GM23338 (cell line): ENCODE measurements around the gene LRRC63. TPM values are rescaled to one million over a fixed set of nuclear protein-coding genes. Genes with fewer than 3 reads are reported as not detected.

Experiments
- ATAC-seq: fragments of 200-7000 bp; cut with Tn5 transposase; 3 replicates; pipeline ENCODE4 v1.9.1; 2020
- DNase-seq: peaks from one replicate; pipeline ENCODE4 v3.0.0-alpha.2; 2015; ENCODE audit warnings: low spot score
- H2AFZ ChIP-seq: fragments of 200-600 bp; sonication (generic); 2 replicates; pipeline ENCODE4 v1.8.0; 2016; ENCODE audit warnings: antibody characterized with exemption, mild to moderate bottlenecking, moderate library complexity
- H3F3A ChIP-seq: fragments of 200-600 bp; sonication (generic); replicated peaks from 2 replicates; pipeline ENCODE4 v1.8.0; 2017; ENCODE audit warnings: antibody characterized with exemption, mixed run types, low read depth
- H3K27ac ChIP-seq: fragments of 200-600 bp; sonication (generic); 2 replicates; pipeline ENCODE4 v1.6.1; 2016; ENCODE audit warnings: low read depth
- H3K27me3 ChIP-seq: fragments of 200-600 bp; sonication (generic); 2 replicates; pipeline ENCODE4 v1.8.0; 2016; ENCODE audit warnings: mild to moderate bottlenecking, mixed run types, moderate library complexity; ENCODE audit not compliant: insufficient read depth
- H3K36me3 ChIP-seq: fragments of 200-600 bp; sonication (generic); 2 replicates; pipeline ENCODE4 v1.8.0; 2016; ENCODE audit warnings: mild to moderate bottlenecking; ENCODE audit not compliant: insufficient read depth
- H3K4me1 ChIP-seq: fragments of 200-600 bp; sonication (generic); 2 replicates; pipeline ENCODE4 v1.8.0; 2016; ENCODE audit warnings: mild to moderate bottlenecking, moderate library complexity; ENCODE audit not compliant: insufficient read depth
- H3K4me2 ChIP-seq: fragments of 200-600 bp; sonication (generic); 2 replicates; pipeline ENCODE4 v1.7.1; 2017; ENCODE audit warnings: mixed run types
- H3K4me3 ChIP-seq: fragments of 200-600 bp; sonication (generic); 2 replicates; pipeline ENCODE4 v1.6.1; 2016; ENCODE audit warnings: mixed run types
- H3K79me2 ChIP-seq: fragments of 200-600 bp; sonication (generic); replicated peaks from 2 replicates; pipeline ENCODE4 v1.8.0; 2017; ENCODE audit warnings: mild to moderate bottlenecking; ENCODE audit not compliant: insufficient read depth
- H3K9me2 ChIP-seq: fragments of 200-600 bp; sonication (generic); 2 replicates; pipeline ENCODE4 v1.8.0; 2017; ENCODE audit not compliant: insufficient read depth
- H4K20me1 ChIP-seq: fragments of 200-600 bp; sonication (generic); replicated peaks from 2 replicates; pipeline ENCODE4 v1.8.0; 2017; ENCODE audit warnings: mild to moderate bottlenecking; ENCODE audit not compliant: insufficient read depth
- H3K27ac Mint-ChIP-seq: 2 replicates; pipeline ENCODE4 v1.8.0; 2020; ENCODE audit warnings: inconsistent platforms, mild to moderate bottlenecking, moderate library complexity, mixed read lengths
- H3K27me3 Mint-ChIP-seq: 3 replicates; pipeline ENCODE4 v1.8.0; 2022; ENCODE audit warnings: low read depth, mild to moderate bottlenecking, moderate library complexity, mixed read lengths, inconsistent platforms; ENCODE audit not compliant: insufficient read depth, poor library complexity
- H3K36me3 Mint-ChIP-seq: 3 replicates; pipeline ENCODE4 v1.8.0; 2021; ENCODE audit warnings: low read depth, mild to moderate bottlenecking, inconsistent platforms, moderate library complexity, mixed read lengths
- H3K4me1 Mint-ChIP-seq: 3 replicates; pipeline ENCODE4 v1.8.0; 2020; ENCODE audit warnings: mild to moderate bottlenecking, inconsistent platforms, mixed read lengths
- H3K4me3 Mint-ChIP-seq: 3 replicates; pipeline ENCODE4 v1.8.0; 2021; ENCODE audit warnings: moderate library complexity, mild to moderate bottlenecking, inconsistent platforms, mixed read lengths
- H3K9me3 Mint-ChIP-seq: 3 replicates; pipeline ENCODE4 v1.8.0; 2020; ENCODE audit warnings: moderate library complexity, mild to moderate bottlenecking, inconsistent platforms, mixed read lengths
- CREB1 ChIP-seq: fragments of 250-450 bp; sonication (Bioruptor Pico); IDR thresholded peaks from 2 replicates; pipeline ENCODE4 v1.5.0; 2020; ENCODE audit warnings: low read depth, mild to moderate bottlenecking, moderate library complexity
- EZH2 ChIP-seq: fragments of 200-600 bp; sonication (generic); IDR thresholded peaks from one replicate; pipeline ENCODE4 v1.8.0; 2017; ENCODE audit warnings: antibody characterized with exemption, mild to moderate bottlenecking, low read depth; ENCODE audit not compliant: unreplicated experiment
- EZH2phosphoT487 ChIP-seq: fragments of 200-600 bp; sonication (generic); IDR thresholded peaks from one replicate; pipeline ENCODE4 v1.8.1; 2018; ENCODE audit warnings: antibody characterized with exemption; ENCODE audit not compliant: unreplicated experiment
- JUNB ChIP-seq: IDR thresholded peaks from one replicate; pipeline ENCODE4 v1.6.1; 2016; ENCODE audit warnings: antibody characterized with exemption; ENCODE audit not compliant: unreplicated experiment
- NANOG ChIP-seq: IDR thresholded peaks from 2 replicates; pipeline ENCODE4 v1.6.1; 2016; ENCODE audit warnings: antibody characterized with exemption, borderline replicate concordance
- POLR2AphosphoS5 ChIP-seq: IDR thresholded peaks from 2 replicates; pipeline ENCODE4 v1.6.1; 2016; ENCODE audit warnings: antibody characterized with exemption, low read depth
- STAT1 ChIP-seq: IDR thresholded peaks from one replicate; pipeline ENCODE4 v1.6.1; 2016; ENCODE audit warnings: antibody characterized with exemption; ENCODE audit not compliant: unreplicated experiment
- ZNF114 ChIP-seq: fragments of 250-450 bp; sonication (Bioruptor Pico); IDR thresholded peaks from 2 replicates; pipeline ENCODE4 v1.5.0; 2020; ENCODE audit warnings: mild to moderate bottlenecking, moderate library complexity
- ZNF331 ChIP-seq: fragments of 250-450 bp; sonication (Bioruptor Pico); IDR thresholded peaks from 2 replicates; pipeline ENCODE4 v1.5.0; 2020; ENCODE audit warnings: low read depth, mild to moderate bottlenecking, moderate library complexity
- ZNF462 ChIP-seq: fragments of 250-450 bp; sonication (Bioruptor Pico); IDR thresholded peaks from 2 replicates; pipeline ENCODE4 v1.5.0; 2020; ENCODE audit warnings: mild to moderate bottlenecking, moderate library complexity
- polyA plus RNA-seq: library from polyadenylated mRNA; unstranded; fragments of >200 nt; fragmentation: Nextera tagmentation; extraction: Ambion mirVana; gene quantifications from 2 replicates; pipeline ENCODE4 v1.2.1, GENCODE V29; 2016
- total RNA-seq: library from RNA; depleted of rRNA; stranded (reverse); fragments of >200 nt; shearing (Covaris generic); gene quantifications from 2 replicates; pipeline ENCODE4 v1.2.3, GENCODE V29; 2014
- TF ChIP-seq, protein P1 (sequence below): IDR thresholded peaks from 2 replicates; pipeline ENCODE4 v1.6.1; 2016; ENCODE audit warnings: antibody characterized with exemption
- TF ChIP-seq, protein P2 (sequence below): IDR thresholded peaks from one replicate; pipeline ENCODE4 v1.6.1; 2018; ENCODE audit warnings: antibody characterized with exemption; ENCODE audit not compliant: unreplicated experiment

The LRRC63 gene
- total and polyA plus RNA-seq, 2 experiments from 2014 or later: not detected

GRCh38 chr13:46166947-46167610, 44.6 kb upstream of the LRRC63 start (continued):
- TF ChIP-seq, protein P1, sequence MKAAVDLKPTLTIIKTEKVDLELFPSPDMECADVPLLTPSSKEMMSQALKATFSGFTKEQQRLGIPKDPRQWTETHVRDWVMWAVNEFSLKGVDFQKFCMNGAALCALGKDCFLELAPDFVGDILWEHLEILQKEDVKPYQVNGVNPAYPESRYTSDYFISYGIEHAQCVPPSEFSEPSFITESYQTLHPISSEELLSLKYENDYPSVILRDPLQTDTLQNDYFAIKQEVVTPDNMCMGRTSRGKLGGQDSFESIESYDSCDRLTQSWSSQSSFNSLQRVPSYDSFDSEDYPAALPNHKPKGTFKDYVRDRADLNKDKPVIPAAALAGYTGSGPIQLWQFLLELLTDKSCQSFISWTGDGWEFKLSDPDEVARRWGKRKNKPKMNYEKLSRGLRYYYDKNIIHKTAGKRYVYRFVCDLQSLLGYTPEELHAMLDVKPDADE: no peak
- TF ChIP-seq EZH2phosphoT487: no peak

GRCh38 chr13:46168341-46168740, 43.4 kb upstream of the LRRC63 start:
- H3K4me2 ChIP-seq: no peak overlapping the region
- H3K4me3 Mint-ChIP-seq: no peak overlapping the region
- TF ChIP-seq ZNF331 (CRISPR knock-in tag) (no peak), JUNB (no peak), EZH2phosphoT487 (no peak), EZH2 (no peak), POLR2AphosphoS5 (no peak), NANOG (no peak), ZNF462 (CRISPR knock-in tag) (no peak), ZNF114 (CRISPR knock-in tag) (no peak), STAT1 (no peak), CREB1 (CRISPR knock-in tag) (no peak)
- TF ChIP-seq, protein P1: no peak
- TF ChIP-seq, protein P2, sequence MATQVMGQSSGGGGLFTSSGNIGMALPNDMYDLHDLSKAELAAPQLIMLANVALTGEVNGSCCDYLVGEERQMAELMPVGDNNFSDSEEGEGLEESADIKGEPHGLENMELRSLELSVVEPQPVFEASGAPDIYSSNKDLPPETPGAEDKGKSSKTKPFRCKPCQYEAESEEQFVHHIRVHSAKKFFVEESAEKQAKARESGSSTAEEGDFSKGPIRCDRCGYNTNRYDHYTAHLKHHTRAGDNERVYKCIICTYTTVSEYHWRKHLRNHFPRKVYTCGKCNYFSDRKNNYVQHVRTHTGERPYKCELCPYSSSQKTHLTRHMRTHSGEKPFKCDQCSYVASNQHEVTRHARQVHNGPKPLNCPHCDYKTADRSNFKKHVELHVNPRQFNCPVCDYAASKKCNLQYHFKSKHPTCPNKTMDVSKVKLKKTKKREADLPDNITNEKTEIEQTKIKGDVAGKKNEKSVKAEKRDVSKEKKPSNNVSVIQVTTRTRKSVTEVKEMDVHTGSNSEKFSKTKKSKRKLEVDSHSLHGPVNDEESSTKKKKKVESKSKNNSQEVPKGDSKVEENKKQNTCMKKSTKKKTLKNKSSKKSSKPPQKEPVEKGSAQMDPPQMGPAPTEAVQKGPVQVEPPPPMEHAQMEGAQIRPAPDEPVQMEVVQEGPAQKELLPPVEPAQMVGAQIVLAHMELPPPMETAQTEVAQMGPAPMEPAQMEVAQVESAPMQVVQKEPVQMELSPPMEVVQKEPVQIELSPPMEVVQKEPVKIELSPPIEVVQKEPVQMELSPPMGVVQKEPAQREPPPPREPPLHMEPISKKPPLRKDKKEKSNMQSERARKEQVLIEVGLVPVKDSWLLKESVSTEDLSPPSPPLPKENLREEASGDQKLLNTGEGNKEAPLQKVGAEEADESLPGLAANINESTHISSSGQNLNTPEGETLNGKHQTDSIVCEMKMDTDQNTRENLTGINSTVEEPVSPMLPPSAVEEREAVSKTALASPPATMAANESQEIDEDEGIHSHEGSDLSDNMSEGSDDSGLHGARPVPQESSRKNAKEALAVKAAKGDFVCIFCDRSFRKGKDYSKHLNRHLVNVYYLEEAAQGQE: no peak

More at GRCh38 chr13:46168341-46168740, 43.4 kb upstream of the LRRC63 start:
- peaks cover 10% of the 10 kb centered on the region for H3K4me1 ChIP-seq
- Mint-ChIP-seq H3K27ac (no peak overlapping the region), H3K36me3 (no peaks in the 10 kb centered on the region), H3K4me1 (peaks cover 20% of the 10 kb centered on the region), H3K9me3 (0 out of 3 replicates have a peak, but pooled peaks cover 3% of the 10 kb centered on the region), H3K27me3 (peaks cover 4% of the 10 kb centered on the region)
- no peak overlapping the region for H3K4me3 ChIP-seq
- no peak overlapping the region for H3K27ac ChIP-seq
- H4K20me1 ChIP-seq: no peaks in the 10 kb centered on the region
- no peaks in the 10 kb centered on the region for H3F3A ChIP-seq
- H3K36me3 ChIP-seq: no peaks in the 10 kb centered on the region
- no peaks in the 10 kb centered on the region for H3K79me2 ChIP-seq
- ATAC-seq: peak; percentile 20; the same call in 2 of the 3 replicates
- DNase-seq: no peak
- no peaks in the 10 kb centered on the region for H3K9me2 ChIP-seq
- H3K27me3 ChIP-seq: no peaks in the 10 kb centered on the region
- no peak overlapping the region for H2AFZ ChIP-seq
